ENCODE data around the gene RNF10.

The RNF10 gene

DNA sequence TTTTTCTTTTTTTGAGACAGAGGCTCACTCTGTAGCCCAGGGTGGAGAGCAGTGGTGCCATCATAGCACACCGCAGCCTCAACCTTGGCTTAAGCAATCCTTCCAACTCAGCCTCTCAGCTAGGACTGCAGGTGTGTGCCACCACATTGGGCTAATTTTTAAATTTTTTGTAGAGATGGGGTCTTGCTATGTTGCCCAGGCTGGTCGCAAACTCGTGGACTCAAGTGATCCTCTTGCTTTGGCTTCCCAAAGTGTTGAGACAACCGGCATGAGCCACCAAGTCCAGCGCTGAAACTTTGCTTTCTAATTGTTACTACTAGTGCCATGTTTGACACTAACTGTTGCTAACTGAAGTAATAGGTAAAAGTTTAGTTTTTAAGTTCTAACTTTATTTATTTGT lies 8.0 kb downstream of the RNF10 start:
- TF ChIP-seq SPI1 (IDR thresholded peaks at IDR 0.05; ENCODE audit: borderline replicate concordance, low read depth) (no peak), POLR2AphosphoS5 (IDR thresholded peaks at IDR 0.05; ENCODE audit: low read depth) (no peak), GABPA (IDR thresholded peaks at IDR 0.05; ENCODE audit: low read depth) (no peak)
- TF ChIP-seq, protein P1, sequence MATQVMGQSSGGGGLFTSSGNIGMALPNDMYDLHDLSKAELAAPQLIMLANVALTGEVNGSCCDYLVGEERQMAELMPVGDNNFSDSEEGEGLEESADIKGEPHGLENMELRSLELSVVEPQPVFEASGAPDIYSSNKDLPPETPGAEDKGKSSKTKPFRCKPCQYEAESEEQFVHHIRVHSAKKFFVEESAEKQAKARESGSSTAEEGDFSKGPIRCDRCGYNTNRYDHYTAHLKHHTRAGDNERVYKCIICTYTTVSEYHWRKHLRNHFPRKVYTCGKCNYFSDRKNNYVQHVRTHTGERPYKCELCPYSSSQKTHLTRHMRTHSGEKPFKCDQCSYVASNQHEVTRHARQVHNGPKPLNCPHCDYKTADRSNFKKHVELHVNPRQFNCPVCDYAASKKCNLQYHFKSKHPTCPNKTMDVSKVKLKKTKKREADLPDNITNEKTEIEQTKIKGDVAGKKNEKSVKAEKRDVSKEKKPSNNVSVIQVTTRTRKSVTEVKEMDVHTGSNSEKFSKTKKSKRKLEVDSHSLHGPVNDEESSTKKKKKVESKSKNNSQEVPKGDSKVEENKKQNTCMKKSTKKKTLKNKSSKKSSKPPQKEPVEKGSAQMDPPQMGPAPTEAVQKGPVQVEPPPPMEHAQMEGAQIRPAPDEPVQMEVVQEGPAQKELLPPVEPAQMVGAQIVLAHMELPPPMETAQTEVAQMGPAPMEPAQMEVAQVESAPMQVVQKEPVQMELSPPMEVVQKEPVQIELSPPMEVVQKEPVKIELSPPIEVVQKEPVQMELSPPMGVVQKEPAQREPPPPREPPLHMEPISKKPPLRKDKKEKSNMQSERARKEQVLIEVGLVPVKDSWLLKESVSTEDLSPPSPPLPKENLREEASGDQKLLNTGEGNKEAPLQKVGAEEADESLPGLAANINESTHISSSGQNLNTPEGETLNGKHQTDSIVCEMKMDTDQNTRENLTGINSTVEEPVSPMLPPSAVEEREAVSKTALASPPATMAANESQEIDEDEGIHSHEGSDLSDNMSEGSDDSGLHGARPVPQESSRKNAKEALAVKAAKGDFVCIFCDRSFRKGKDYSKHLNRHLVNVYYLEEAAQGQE (IDR thresholded peaks at IDR 0.05; ENCODE audit: insufficient replicate concordance, low read depth) = no peak
- TF ChIP-seq, protein P2, sequence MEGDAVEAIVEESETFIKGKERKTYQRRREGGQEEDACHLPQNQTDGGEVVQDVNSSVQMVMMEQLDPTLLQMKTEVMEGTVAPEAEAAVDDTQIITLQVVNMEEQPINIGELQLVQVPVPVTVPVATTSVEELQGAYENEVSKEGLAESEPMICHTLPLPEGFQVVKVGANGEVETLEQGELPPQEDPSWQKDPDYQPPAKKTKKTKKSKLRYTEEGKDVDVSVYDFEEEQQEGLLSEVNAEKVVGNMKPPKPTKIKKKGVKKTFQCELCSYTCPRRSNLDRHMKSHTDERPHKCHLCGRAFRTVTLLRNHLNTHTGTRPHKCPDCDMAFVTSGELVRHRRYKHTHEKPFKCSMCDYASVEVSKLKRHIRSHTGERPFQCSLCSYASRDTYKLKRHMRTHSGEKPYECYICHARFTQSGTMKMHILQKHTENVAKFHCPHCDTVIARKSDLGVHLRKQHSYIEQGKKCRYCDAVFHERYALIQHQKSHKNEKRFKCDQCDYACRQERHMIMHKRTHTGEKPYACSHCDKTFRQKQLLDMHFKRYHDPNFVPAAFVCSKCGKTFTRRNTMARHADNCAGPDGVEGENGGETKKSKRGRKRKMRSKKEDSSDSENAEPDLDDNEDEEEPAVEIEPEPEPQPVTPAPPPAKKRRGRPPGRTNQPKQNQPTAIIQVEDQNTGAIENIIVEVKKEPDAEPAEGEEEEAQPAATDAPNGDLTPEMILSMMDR (IDR thresholded peaks at IDR 0.05; ENCODE audit: insufficient read depth, low read length) = no peak
- H3K27ac ChIP-seq (replicated peaks) = no peak overlapping the region; the same call in 1 of the 2 replicates
- no peak overlapping the region for H3K4me3 ChIP-seq (replicated peaks; ENCODE audit: insufficient read depth, low read length)
- DNase-seq (ENCODE audit: low read depth in 1 of 2, low spot score in 1 of 2) = no peak
- no peaks in the 10 kb centered on the region for H3K27me3 ChIP-seq (ENCODE audit: insufficient read depth, poor library complexity, severe bottlenecking)

DNA sequence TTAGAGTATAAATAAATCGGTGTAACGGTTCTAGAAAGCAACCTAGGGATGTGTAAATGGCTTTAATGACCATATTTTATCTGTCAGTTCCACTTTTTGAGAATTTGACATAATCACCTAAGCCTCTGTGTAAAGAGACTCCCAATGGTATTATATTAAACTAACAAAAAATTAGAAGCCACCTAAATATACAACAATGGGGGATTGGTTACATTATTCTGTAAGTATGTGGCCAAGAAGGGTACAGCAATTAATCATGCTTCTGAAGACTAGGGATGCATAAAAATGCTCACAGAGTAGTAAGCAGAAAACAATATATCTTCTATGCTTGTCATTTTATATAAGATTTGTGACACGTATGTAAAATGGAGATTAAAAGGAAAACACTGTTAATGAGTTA lies 10.5 kb downstream of the RNF10 start:
- Histone ChIP-seq H3K4me3 (replicated peaks; ENCODE audit: insufficient read depth, low read length) (no peak overlapping the region), H3K27ac (replicated peaks) (no peak overlapping the region), H3K27me3 (ENCODE audit: insufficient read depth, poor library complexity, severe bottlenecking) (no peaks in the 10 kb centered on the region)
- DNase-seq (ENCODE audit: low read depth in 1 of 2, low spot score in 1 of 2) = no peak
- TF ChIP-seq, protein P2 (IDR thresholded peaks at IDR 0.05; ENCODE audit: insufficient read depth, low read length) = no peak
- TF ChIP-seq GABPA (IDR thresholded peaks at IDR 0.05; ENCODE audit: low read depth) (no peak), SPI1 (IDR thresholded peaks at IDR 0.05; ENCODE audit: borderline replicate concordance, low read depth) (no peak), POLR2AphosphoS5 (IDR thresholded peaks at IDR 0.05; ENCODE audit: low read depth) (no peak)
- TF ChIP-seq, protein P1 (IDR thresholded peaks at IDR 0.05; ENCODE audit: insufficient replicate concordance, low read depth) = no peak

DNA sequence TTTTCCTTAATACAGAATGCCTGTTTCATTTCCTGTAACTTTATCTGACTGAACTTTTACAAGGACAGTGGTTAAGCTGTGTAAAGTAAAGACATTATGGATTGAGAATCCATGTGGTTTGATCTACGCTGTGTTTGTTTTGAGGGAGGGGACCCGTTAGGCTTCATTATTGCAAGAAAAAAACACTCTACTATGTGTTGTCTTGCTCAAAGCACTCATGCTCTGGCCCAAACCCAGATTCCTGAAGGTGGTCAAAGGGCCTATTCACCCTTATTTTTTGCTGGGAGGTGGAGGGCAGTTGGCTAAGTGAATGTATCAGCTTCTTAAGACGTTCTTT lies 11.9 kb downstream of the RNF10 start:
- H3K27me3 ChIP-seq (ENCODE audit: insufficient read depth, poor library complexity, severe bottlenecking) = no peaks in the 10 kb centered on the region
- no peak for DNase-seq (ENCODE audit: low read depth in 1 of 2, low spot score in 1 of 2)
- no peak overlapping the region for H3K27ac ChIP-seq (replicated peaks)
- H3K4me3 ChIP-seq (replicated peaks; ENCODE audit: insufficient read depth, low read length) = no peak overlapping the region
- TF ChIP-seq SPI1 (IDR thresholded peaks at IDR 0.05; ENCODE audit: borderline replicate concordance, low read depth) = no peak
- TF ChIP-seq POLR2AphosphoS5 (IDR thresholded peaks at IDR 0.05; ENCODE audit: low read depth) = no peak
- TF ChIP-seq, protein P1 (IDR thresholded peaks at IDR 0.05; ENCODE audit: insufficient replicate concordance, low read depth) = no peak
- no peak for TF ChIP-seq GABPA (IDR thresholded peaks at IDR 0.05; ENCODE audit: low read depth)
- TF ChIP-seq, protein P2 (IDR thresholded peaks at IDR 0.05; ENCODE audit: insufficient read depth, low read length) = no peak

Data from HL-60 (cell line).